ENCODE measurements around the gene SFMBT2.
A peak's percentile ranks its signal among the peaks of the same experiment; 100 is the strongest.

SFMBT2 gene

DNA sequence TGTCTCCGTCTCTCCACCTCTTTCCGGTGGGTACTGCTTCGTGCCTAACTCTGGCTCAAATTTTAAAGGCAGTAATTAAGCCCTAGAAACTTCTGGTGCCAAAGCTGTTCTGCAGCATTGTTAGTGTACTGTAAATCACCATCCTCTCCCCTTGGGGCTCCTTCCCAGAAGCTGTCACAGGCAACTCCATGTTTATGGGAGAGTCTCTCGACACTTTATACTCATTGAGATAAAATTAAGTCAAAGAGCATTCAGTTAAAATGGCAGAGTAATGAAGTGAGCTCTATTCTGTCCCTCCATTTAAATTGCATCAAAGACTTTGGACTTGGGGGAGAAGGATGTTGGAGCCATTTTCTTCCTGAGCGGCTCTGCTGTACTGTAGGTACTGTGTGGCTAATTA lies 274.8 kb downstream of the SFMBT2 start:
- no peak overlapping the region for H3K4me3 ChIP-seq (ENCODE audit: low read depth, low read length)
- DNase-seq (ENCODE audit: low read depth, low spot score): no peak
- in situ Hi-C loops (cut with HindIII; ENCODE audit: low sequenced_read_pairs): no loop called here
- TF ChIP-seq, protein P1, sequence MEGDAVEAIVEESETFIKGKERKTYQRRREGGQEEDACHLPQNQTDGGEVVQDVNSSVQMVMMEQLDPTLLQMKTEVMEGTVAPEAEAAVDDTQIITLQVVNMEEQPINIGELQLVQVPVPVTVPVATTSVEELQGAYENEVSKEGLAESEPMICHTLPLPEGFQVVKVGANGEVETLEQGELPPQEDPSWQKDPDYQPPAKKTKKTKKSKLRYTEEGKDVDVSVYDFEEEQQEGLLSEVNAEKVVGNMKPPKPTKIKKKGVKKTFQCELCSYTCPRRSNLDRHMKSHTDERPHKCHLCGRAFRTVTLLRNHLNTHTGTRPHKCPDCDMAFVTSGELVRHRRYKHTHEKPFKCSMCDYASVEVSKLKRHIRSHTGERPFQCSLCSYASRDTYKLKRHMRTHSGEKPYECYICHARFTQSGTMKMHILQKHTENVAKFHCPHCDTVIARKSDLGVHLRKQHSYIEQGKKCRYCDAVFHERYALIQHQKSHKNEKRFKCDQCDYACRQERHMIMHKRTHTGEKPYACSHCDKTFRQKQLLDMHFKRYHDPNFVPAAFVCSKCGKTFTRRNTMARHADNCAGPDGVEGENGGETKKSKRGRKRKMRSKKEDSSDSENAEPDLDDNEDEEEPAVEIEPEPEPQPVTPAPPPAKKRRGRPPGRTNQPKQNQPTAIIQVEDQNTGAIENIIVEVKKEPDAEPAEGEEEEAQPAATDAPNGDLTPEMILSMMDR (IDR thresholded peaks at IDR 0.05; ENCODE audit: low read depth, low read length): no peak

DNA sequence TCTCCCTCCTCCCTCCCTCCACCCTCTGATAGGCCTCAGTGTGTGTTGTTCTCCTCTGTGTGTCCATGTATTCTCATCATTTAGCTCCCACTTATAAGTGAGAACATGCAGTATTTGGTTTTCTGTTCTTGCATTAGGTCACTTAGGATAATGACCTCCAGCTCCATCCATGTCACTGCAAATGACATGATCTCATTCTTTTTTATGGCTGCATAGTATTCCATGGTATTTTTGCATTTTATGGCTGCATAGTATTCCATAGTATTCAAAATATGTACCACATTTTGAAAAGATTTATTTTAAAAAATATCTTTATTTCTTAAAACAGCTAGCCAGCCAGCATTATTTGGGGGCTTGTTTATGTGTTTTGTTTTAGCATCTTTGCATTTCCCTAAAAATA lies 275.6 kb downstream of the SFMBT2 start:
- H3K4me3 ChIP-seq (ENCODE audit: low read depth, low read length): no peak overlapping the region
- no peak for DNase-seq (ENCODE audit: low read depth, low spot score)
- in situ Hi-C loops (cut with HindIII; ENCODE audit: low sequenced_read_pairs): no loop called here
- TF ChIP-seq, protein P1 (IDR thresholded peaks at IDR 0.05; ENCODE audit: low read depth, low read length): no peak

DNA sequence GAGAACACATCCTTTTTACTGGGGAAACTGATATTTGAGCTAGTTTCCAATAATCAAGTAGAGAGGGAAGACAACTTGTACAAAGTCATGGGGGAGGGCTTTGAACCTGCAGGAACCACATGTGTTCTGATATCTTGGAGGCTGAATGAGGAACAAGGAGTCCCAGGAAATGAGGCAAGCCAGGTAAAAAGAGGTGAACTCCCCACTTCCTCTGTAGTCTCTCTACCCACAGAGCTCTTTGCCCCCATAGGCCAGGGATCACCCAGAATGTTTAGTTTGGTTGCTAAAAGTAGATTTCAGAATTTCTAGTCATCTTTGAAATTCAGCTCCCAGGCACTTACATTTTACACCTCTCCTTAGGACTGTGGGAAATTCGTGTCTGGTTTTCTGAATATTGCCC lies 276.4 kb downstream of the SFMBT2 start:
- in situ Hi-C loops (cut with HindIII; ENCODE audit: low sequenced_read_pairs): no loop called here
- H3K4me3 ChIP-seq (ENCODE audit: low read depth, low read length): no peak overlapping the region
- DNase-seq (ENCODE audit: low read depth, low spot score): no peak
- TF ChIP-seq, protein P1 (IDR thresholded peaks at IDR 0.05; ENCODE audit: low read depth, low read length): no peak

DNA sequence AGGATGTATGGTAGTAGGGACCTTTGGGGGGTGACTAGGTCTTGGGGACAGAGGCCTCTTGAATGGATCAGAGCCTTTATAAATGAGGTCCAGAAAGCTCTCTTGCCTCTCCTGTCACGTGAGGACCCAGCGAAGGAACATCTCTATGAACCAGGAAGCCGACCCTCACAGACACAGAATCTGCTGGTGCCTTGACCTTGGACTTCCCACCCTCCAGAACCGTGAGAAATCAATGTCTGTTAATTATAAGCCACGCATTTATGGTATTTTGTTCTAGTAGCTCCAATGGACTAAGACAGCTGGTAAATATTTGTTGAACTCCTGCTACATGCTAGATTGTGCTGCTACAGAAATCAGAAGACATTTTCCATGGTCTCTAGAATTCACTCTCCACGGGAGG lies 276.9 kb downstream of the SFMBT2 start:
- TF ChIP-seq, protein P1 (IDR thresholded peaks at IDR 0.05; ENCODE audit: low read depth, low read length): no peak
- H3K4me3 ChIP-seq (ENCODE audit: low read depth, low read length): no peak overlapping the region
- in situ Hi-C loops (cut with HindIII; ENCODE audit: low sequenced_read_pairs): no loop called here
- no peak for DNase-seq (ENCODE audit: low read depth, low spot score)

DNA sequence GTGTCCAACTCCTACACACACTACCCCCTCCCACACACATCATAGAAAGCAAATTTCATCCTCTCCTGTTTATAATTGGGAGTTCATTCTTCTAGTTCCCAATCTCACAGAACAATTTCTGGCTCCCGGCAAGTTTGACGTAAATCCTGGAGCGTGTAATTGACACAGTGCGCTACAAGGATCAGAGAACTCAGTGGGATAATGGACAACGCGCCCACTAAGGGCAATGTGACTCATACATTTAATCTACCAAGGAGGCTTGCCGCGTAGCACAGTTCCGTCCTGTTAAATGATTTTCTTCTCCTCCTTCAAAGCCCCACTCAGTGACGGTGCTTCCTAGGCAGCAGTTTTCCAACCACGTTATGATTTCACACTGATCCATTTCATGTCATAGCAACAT lies 277.6 kb downstream of the SFMBT2 start:
- TF ChIP-seq, protein P1 (IDR thresholded peaks at IDR 0.05; ENCODE audit: low read depth, low read length): no peak
- peak; percentile 53 for DNase-seq (ENCODE audit: low read depth, low spot score)
- in situ Hi-C loops (cut with HindIII; ENCODE audit: low sequenced_read_pairs): no loop called here
- H3K4me3 ChIP-seq (ENCODE audit: low read depth, low read length): no peak overlapping the region

DNA sequence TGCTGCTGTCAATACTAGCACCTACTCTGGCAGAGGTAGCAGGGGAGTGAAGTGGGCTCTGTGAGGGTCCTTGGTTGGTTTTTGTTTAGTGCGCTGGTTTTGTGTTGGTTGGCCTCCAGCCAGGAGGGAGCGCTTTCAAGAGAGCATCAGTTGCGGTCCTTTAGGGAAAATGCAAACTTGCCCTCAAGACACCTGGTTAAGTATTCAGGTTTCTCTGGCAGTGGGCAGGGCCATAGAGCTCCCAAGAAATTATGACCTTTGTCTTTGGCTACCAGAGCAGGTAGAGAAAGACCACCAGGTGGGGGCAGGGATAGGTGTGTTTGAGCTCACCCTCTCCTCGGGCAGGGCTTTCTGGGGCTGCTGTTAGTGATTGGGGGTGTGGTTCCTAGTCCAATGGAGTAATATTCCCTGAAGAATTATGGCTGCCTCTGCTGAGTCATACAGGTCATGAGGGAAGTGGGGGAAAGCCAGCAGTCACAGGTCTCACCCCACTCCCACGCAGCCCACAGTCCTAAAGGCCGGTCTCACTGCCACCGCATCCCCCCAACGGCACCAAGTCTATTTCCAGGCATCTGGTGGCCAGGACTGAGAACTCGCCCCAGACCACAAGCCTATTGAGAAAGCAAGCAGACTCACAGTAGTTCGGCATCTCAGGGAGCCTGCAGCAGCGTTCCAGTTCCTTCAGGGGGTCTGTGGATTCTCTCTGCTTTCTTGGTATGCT lies 280.5 kb downstream of the SFMBT2 start:
- in situ Hi-C loops (cut with HindIII; ENCODE audit: low sequenced_read_pairs): no loop called here
- no peak for DNase-seq (ENCODE audit: low read depth, low spot score)
- TF ChIP-seq, protein P1 (IDR thresholded peaks at IDR 0.05; ENCODE audit: low read depth, low read length): no peak
- H3K4me3 ChIP-seq (ENCODE audit: low read depth, low read length): no peak overlapping the region
